Testis (tissue), 2 donors: Measurements from ENCODE around the gene SLC25A41.

Source experiments
- POLR2A ChIP-seq: fragments of 450-650 bp; IDR thresholded peaks from one replicate; pipeline ENCODE4 v1.6.1; 2017; ENCODE audit warnings: antibody characterized with exemption, mild to moderate bottlenecking, moderate library complexity
- TF ChIP-seq, protein P1 (sequence below), 3 experiments: fragments of 450-650 bp in 2 of 3; fragments of 200-600 bp in 1 of 3; sonication (generic) in 1 of 3; IDR thresholded peaks; one replicate each; pipeline ENCODE4 v1.5.1; 2016 to 2019; ENCODE audit warnings: antibody characterized with exemption in 3 of 3, mild to moderate bottlenecking in 2 of 3, moderate library complexity in 1 of 3

DNA sequence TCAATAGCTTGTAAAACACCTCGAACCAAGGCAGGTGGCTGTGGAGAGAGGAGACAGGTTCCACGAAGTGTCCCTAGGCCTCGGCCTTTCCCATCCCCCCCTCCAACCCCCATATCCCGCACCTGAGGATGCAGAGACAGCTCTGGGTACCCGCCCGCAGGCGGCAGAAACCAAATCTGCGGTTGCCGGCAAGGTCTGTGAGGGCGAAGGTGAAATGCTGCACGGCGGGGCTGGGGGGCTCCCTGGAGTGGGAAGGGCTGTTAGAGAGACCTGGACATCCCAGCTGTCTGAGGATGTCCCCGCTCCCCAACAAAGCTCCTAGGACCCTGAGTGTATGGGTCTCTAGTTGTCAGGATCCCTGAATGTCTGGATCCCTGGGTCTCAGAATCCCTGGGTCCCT lies 45.3 kb upstream of the SLC25A41 start:
- TF ChIP-seq, protein P1, sequence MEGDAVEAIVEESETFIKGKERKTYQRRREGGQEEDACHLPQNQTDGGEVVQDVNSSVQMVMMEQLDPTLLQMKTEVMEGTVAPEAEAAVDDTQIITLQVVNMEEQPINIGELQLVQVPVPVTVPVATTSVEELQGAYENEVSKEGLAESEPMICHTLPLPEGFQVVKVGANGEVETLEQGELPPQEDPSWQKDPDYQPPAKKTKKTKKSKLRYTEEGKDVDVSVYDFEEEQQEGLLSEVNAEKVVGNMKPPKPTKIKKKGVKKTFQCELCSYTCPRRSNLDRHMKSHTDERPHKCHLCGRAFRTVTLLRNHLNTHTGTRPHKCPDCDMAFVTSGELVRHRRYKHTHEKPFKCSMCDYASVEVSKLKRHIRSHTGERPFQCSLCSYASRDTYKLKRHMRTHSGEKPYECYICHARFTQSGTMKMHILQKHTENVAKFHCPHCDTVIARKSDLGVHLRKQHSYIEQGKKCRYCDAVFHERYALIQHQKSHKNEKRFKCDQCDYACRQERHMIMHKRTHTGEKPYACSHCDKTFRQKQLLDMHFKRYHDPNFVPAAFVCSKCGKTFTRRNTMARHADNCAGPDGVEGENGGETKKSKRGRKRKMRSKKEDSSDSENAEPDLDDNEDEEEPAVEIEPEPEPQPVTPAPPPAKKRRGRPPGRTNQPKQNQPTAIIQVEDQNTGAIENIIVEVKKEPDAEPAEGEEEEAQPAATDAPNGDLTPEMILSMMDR (IDR thresholded peaks at IDR 0.05) = no peak
- no peak for TF ChIP-seq POLR2A
